Measurements from ENCODE around the gene ARL15. TPM values are rescaled to one million over a fixed set of nuclear protein-coding genes. Genes with fewer than 3 reads are reported as not detected.

The ARL15 gene
- total and polyA plus RNA-seq, 2 of the 4 experiments (the other 2 are of a cell fraction), result 7.3 to 19.2 TPM

- no peak overlapping the region for H3K18ac ChIP-seq (ENCODE audit: low read depth, low read length)
- BruUV-seq (replicated peaks), result no TSS peak
- H3K9me3 ChIP-seq (ENCODE audit: control insufficient read depth, insufficient read depth, low read length), result no peaks in the 10 kb centered on the region
- ChIA-PET POLR2A (ENCODE audit: unreplicated experiment) (no interaction called here), CTCF (no interaction called here)
- H3K36me3 ChIP-seq (ENCODE audit: control insufficient read depth, insufficient read depth, low read length), result no peaks in the 10 kb centered on the region
- no peak overlapping the region for H2BK15ac ChIP-seq (ENCODE audit: low read depth, low read length)
- H3K23ac ChIP-seq (ENCODE audit: low read depth, low read length), result no peak overlapping the region
- no peak overlapping the region for H2BK5ac ChIP-seq (ENCODE audit: low read depth, low read length, poor library complexity, severe bottlenecking)
- H3K27me3 ChIP-seq (ENCODE audit: control insufficient read depth, insufficient read depth, low read length), result no peaks in the 10 kb centered on the region
- no peak overlapping the region for H2AFZ ChIP-seq (replicated peaks; ENCODE audit: low read length, poor library complexity)
- H2AK5ac ChIP-seq (ENCODE audit: low read depth, low read length), result no peak overlapping the region
- no peak overlapping the region for H4K8ac ChIP-seq (ENCODE audit: low read depth in 2 of 2, low read length in 2 of 2)
- no peak overlapping the region for H2BK120ac ChIP-seq (ENCODE audit: low read depth, low read length)
- no CpG with 5 or more reads among the region's 3 CpGs for WGBS, 2 experiments (ENCODE audit: extremely low coverage in 2 of 2, insufficient read length in 1 of 2)
- H3K9ac ChIP-seq (ENCODE audit: low read depth, low read length), result no peak overlapping the region
- ATAC-seq (ENCODE audit: low read depth) (no peak), DNase-seq (no peak)
- TF ChIP-seq FOS (IDR thresholded peaks at IDR 0.05; ENCODE audit: low read depth, low read length) (no peak), CTCF (conservative IDR thresholded peaks at IDR 0.05; ENCODE audit: low read depth, low read length) (no peak)
- no peak overlapping the region for H2AK9ac ChIP-seq (replicated peaks; ENCODE audit: low read depth, low read length, poor library complexity)
- H3K27ac ChIP-seq (ENCODE audit: insufficient read depth, low read length), result no peak overlapping the region
- no peaks in the 10 kb centered on the region for H3K9me1 ChIP-seq (ENCODE audit: insufficient read depth, low read length)
- peaks cover 2% of the 10 kb centered on the region; the same call in 1 of the 2 replicates for H3K4me1 ChIP-seq (ENCODE audit: control insufficient read depth, insufficient read depth, low read length)
- no peak overlapping the region for H3K4me2 ChIP-seq (ENCODE audit: low read depth, low read length)
- no peak overlapping the region for H3K14ac ChIP-seq (replicated peaks; ENCODE audit: low read depth, low read length)
- H4K5ac ChIP-seq (ENCODE audit: low read depth, low read length), result no peak overlapping the region
- no peak overlapping the region for H3K4ac ChIP-seq (ENCODE audit: low read depth, low read length)
- H3K4me3 ChIP-seq (ENCODE audit: insufficient read depth, low read depth, low read length), result no peak overlapping the region
- H4K91ac ChIP-seq (ENCODE audit: insufficient read depth, low read depth, low read length), result no peak overlapping the region
- dilution Hi-C loops (cut with HindIII; ENCODE audit: low sequenced_read_pairs, unreplicated experiment), result no loop called here
- intact Hi-C loops (cut with micrococcal nuclease), result no loop called here
- H4K20me1 ChIP-seq (ENCODE audit: insufficient read depth, low read length), result no peaks in the 10 kb centered on the region
- H3K56ac ChIP-seq (ENCODE audit: extremely low read depth, insufficient read depth, low read length), result no peak overlapping the region
- H3K79me1 ChIP-seq (ENCODE audit: low read depth in 1 of 2, low read length in 2 of 2), result no peaks in the 10 kb centered on the region
- H2BK20ac ChIP-seq (ENCODE audit: low read depth, low read length), result no peak overlapping the region
- in situ Hi-C loops (cut with MboI; ENCODE audit: low sequenced_read_pairs), result no loop called here
These were observed 359.8 kb downstream of the ARL15 start for GRCh38 chr5:53950621-53951020.
